Ovary (tissue), 9 donors: ENCODE data around the gene ARPC1A. TPM values are rescaled to one million over a fixed set of nuclear protein-coding genes. Genes with fewer than 3 reads are reported as not detected.

Source experiments
- DNase-seq, 5 donors: peaks; one replicate each; pipeline ENCODE4 v3.0.0-alpha.2; 2019 to 2020
- H3K27ac ChIP-seq, 2 donors: fragments of 200-600 bp; one replicate each; pipeline versions ENCODE4 v1.5.1 to v1.8.0; 2019 to 2022
- H3K27me3 ChIP-seq: fragments of 200-600 bp; one replicate; pipeline ENCODE4 v1.8.0; 2022
- H3K36me3 ChIP-seq: fragments of 200-600 bp; sonication (generic); one replicate; pipeline ENCODE4 v1.5.1; 2019
- H3K4me1 ChIP-seq: one replicate; pipeline ENCODE4 v1.8.1; 2013; ENCODE audit warnings: mild to moderate bottlenecking, moderate library complexity; ENCODE audit not compliant: insufficient read depth
- H3K4me3 ChIP-seq: fragments of 200-600 bp; sonication (generic); one replicate; pipeline ENCODE4 v1.5.1; 2017
- H3K9me3 ChIP-seq, 2 donors: fragments of 200-600 bp in 1 of 2; sonication (generic) in 1 of 2; one replicate each; pipeline versions ENCODE4 v1.5.1 to v1.8.1; 2013 to 2019; ENCODE audit warnings: mild to moderate bottlenecking in 1 of 2, moderate library complexity in 1 of 2
- EP300 ChIP-seq: sonication (generic); formaldehyde crosslinking; IDR thresholded peaks from one replicate; pipeline ENCODE4 v1.6.1; 2017; ENCODE audit warnings: antibody characterized with exemption
- POLR2A ChIP-seq: fragments of 450-650 bp; IDR thresholded peaks from one replicate; pipeline ENCODE4 v1.6.1; 2017; ENCODE audit warnings: antibody characterized with exemption, mild to moderate bottlenecking, moderate library complexity
- WGBS, 3 donors: extraction: QIAGEN DNeasy Blood & Tissue Kit in 1 of 3; methylation state at CpG; one replicate each; pipeline versions ENCODE4 v1.1.5 to v1.1.7; 2013 to 2017; 5-methylcytosine and 5-hydroxymethylcytosine counted together
- intact Hi-C, 4 donors: fragments of 100-400 bp; cut with DNase I; formaldehyde crosslinking; loops; one replicate each; pipeline versions ENCODE4 v1.11.0 to v1.15.1; 2022 to 2023
- polyA plus RNA-seq, 2 donors: library from polyadenylated mRNA; stranded (reverse); fragments of 200-250 nt in 1 of 2; fragments of 350-450 nt in 1 of 2; fragmentation: Illumina TruSeq in 1 of 2; extraction: RNeasy Lipid Tissue Mini Kit (QIAGEN cat#74804) in 1 of 2; gene quantifications; one replicate each; pipeline ENCODE4 v1.2.3, GENCODE V29; 2013 to 2014
- total RNA-seq, 7 donors: library from RNA; depleted of rRNA in 2 of 7; stranded (reverse); fragments of >200 nt in 2 of 7; fragmentation: NEBNext Ultra II Directional in 3 of 7; extraction: Animal tissue kit (Norgen Biotek cat#: 25700) in 3 of 7; gene quantifications; one replicate each; pipeline versions ENCODE4 v1.1.0 to v1.2.4, GENCODE V29; 2016 to 2023
- TF ChIP-seq, protein P1 (sequence below), 3 donors: fragments of 450-650 bp in 2 of 3; fragments of 200-600 bp in 1 of 3; IDR thresholded peaks; one replicate each; pipeline versions ENCODE4 v1.5.1 to v1.8.0; 2016 to 2022; ENCODE audit warnings: antibody characterized with exemption in 3 of 3, mild to moderate bottlenecking in 1 of 3
- donor health status: DM: no; HTN: no; CAD: no; lungs with moderate emphysema.
- donor health status: DM: no; HTN: no; CAD: no.
- donor health status: Bipolar disorder and iron deficiency.
- donor health status: DM: yes; HTN: yes; CAD: no.
- donor health status: DM: no; HTN: no; CAD: no.
- donor health status: DM: yes; HTN: yes; CAD: no.

Gene ARPC1A
- total and polyA plus RNA-seq, 9 donors = 83.7 to 138 (median 112) TPM

DNA sequence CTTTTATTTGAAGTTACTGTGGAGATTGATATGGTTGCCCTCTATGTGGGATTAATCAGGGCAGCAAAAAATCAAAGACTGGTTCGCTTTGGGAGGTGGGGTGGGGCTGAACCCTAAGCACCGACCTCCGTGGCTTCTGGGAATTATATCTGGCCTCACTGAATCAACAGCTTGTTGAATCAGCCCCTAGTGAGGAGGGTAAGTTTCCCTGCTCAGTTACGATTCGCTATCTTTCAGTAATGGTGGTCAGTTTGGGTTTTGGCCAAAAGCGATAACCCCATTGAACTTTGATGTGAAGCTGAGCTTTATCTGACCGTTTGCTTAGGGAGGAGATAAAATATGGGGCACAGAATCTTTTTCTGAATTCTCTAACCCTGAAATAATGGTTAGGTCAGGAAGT, 16.6 kb upstream of the ARPC1A start:
- H3K4me1 ChIP-seq = no peaks in the 10 kb centered on the region
- intact Hi-C loops = loop anchor here in 2 of 4 donors (10.0 kb wide), 2 partner anchors 154 to 1046 kb away; partner anchors contain the start of gene PILRB (in 1 of the 2)
- no peaks in the 10 kb centered on the region for H3K9me3 ChIP-seq
- H3K4me3 ChIP-seq = no peak overlapping the region
- no peak for DNase-seq
- 85 to 87% (median 86%) methylated on average over 7 of the region's 7 CpGs for WGBS, 3 donors
- TF ChIP-seq, protein P1, sequence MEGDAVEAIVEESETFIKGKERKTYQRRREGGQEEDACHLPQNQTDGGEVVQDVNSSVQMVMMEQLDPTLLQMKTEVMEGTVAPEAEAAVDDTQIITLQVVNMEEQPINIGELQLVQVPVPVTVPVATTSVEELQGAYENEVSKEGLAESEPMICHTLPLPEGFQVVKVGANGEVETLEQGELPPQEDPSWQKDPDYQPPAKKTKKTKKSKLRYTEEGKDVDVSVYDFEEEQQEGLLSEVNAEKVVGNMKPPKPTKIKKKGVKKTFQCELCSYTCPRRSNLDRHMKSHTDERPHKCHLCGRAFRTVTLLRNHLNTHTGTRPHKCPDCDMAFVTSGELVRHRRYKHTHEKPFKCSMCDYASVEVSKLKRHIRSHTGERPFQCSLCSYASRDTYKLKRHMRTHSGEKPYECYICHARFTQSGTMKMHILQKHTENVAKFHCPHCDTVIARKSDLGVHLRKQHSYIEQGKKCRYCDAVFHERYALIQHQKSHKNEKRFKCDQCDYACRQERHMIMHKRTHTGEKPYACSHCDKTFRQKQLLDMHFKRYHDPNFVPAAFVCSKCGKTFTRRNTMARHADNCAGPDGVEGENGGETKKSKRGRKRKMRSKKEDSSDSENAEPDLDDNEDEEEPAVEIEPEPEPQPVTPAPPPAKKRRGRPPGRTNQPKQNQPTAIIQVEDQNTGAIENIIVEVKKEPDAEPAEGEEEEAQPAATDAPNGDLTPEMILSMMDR (IDR thresholded peaks at IDR 0.05) = no peak
- no peak for TF ChIP-seq POLR2A
- no peak for TF ChIP-seq EP300
- H3K36me3 ChIP-seq = no peaks in the 10 kb centered on the region
- H3K27me3 ChIP-seq = no peaks in the 10 kb centered on the region
- H3K27ac ChIP-seq = no peak overlapping the region

DNA sequence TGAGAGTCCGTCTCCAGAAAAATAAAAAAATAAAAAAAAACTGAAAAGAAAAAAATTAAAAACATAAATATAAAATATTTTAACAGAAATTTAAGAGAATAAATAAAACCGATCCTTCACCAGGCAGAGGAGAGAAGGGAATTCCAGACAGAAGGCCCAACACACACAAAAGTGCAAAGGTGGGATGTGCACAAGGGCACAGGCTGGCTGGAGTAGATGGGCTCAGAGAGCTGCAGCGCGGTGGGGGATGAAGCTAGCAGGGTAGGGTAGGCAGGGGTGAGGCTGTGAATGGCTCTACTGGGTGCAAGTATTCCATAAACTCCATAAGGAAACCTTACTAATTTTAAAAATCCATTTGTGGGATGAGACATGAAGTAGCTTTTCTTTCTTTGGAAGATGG, 15.7 kb upstream of the ARPC1A start:
- no peaks in the 10 kb centered on the region for H3K36me3 ChIP-seq
- no peak overlapping the region for H3K4me3 ChIP-seq
- H3K27me3 ChIP-seq = no peaks in the 10 kb centered on the region
- no peak for DNase-seq
- WGBS, 3 donors = 94 to 99% (median 95%) methylated on average over 4 of the region's 4 CpGs
- no peaks in the 10 kb centered on the region for H3K9me3 ChIP-seq
- intact Hi-C loops = loop anchor here in 3 of 4 donors (5.0 to 10.0 kb wide), 2 partner anchors 265 to 268 kb away; no protein-coding TSS in a partner anchor
- no peak for TF ChIP-seq POLR2A
- no peak for TF ChIP-seq EP300
- TF ChIP-seq, protein P1 (IDR thresholded peaks at IDR 0.05) = no peak
- H3K4me1 ChIP-seq = no peaks in the 10 kb centered on the region
- H3K27ac ChIP-seq = no peak overlapping the region

DNA sequence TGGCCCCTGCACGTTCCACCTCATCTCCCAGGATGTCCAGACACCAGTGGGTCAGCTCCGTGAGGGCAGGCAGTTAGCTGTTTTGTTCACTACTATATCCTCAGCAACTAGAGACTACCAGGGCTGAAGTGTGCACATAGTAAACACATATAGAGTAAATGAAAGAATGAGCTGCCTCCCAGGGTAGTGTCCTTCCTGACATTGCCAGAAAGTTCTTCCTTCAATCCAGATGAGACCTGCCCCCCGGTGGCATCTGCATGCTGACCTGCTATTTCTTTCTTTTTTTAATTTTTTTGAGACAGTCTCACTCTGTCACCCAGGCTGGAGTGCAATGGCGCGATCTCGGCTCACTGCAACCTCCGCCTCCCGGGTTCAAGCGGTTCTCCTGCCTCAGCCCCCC, 14.0 kb upstream of the ARPC1A start:
- H3K36me3 ChIP-seq = no peaks in the 10 kb centered on the region
- no peak for DNase-seq
- TF ChIP-seq, protein P1 (IDR thresholded peaks at IDR 0.05) = no peak
- no peak for TF ChIP-seq EP300
- TF ChIP-seq POLR2A = no peak
- WGBS, 3 donors = 75 to 81% (median 78%) methylated on average over 9 of the region's 9 CpGs
- H3K4me1 ChIP-seq = no peaks in the 10 kb centered on the region
- no peaks in the 10 kb centered on the region for H3K9me3 ChIP-seq
- no peaks in the 10 kb centered on the region for H3K27me3 ChIP-seq
- H3K27ac ChIP-seq = no peak overlapping the region
- H3K4me3 ChIP-seq = no peak overlapping the region
- intact Hi-C loops = loop anchor here (1.0 to 10.0 kb wide), 3 partner anchors 267 to 273 kb away; no protein-coding TSS in a partner anchor

DNA sequence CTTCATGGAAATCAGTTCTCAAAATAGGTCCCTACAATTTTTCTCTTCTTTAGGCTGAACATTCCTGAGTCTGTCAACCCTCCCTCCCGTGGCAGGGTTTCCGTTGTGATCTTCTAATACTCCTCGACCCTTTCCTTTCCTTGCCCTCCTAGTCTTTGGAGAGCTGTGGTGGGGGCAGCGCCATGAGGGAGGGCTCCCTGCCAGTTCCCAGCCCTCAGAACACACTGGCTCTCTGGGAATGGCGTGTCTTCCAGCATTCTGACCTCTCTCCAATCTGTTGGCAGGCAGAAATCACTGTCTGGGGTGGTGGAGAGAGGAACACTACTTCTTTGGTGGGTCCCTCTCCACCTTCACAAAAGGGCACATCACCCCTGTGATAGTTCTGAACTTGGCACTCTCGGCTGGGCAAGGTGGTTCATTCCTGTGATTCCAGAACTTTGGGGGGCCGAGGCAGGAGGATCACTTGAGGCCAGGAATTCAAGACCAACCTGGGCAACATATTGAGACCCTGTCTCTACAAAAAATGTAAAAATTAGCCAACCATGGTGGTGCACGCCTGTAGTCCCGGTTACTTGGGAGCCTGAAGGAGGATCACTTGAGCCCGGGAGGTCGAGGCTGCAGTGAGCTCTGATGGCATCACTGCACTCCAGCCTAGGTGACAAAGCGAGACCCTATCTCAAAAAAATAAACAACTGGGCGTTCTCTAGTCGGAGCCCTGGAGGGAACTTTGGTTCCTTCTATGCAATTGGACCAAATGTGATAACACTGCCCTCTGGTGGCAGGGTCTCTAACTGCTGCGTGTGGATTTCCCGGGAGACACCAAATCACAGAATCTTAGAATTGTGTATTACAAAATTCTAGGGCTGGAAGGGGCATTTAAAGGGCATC, 13.1 kb upstream of the ARPC1A start:
- H3K27ac ChIP-seq = no peak overlapping the region
- H3K4me3 ChIP-seq = no peak overlapping the region
- DNase-seq = peak; percentile 49 to 78 (median 76)
- H3K27me3 ChIP-seq = no peaks in the 10 kb centered on the region
- intact Hi-C loops = loop anchor here in 3 of 4 donors (5.0 to 10.0 kb wide), 2 partner anchors 268 to 270 kb away; no protein-coding TSS in a partner anchor
- TF ChIP-seq, protein P1 (IDR thresholded peaks at IDR 0.05) = peak; percentile 67 to 74 (median 72)
- TF ChIP-seq POLR2A = no peak
- TF ChIP-seq EP300 = no peak
- WGBS, 3 donors = 31 to 36% (median 32%) methylated on average over 16 of the region's 16 CpGs
- H3K4me1 ChIP-seq = no peaks in the 10 kb centered on the region
- H3K9me3 ChIP-seq = no peaks in the 10 kb centered on the region
- no peaks in the 10 kb centered on the region for H3K36me3 ChIP-seq
